Stimulated activated CD8-positive, alpha-beta memory T cell treated with anti-CD3 and anti-CD28 coated beads, Interleukin-4, amount 100 ng/mL, for 4 hours (primary cell): ENCODE measurements around the gene ESR2.
"Not testable (repeated sequence)": the region's sequence is repeated elsewhere in the genome, so short reads cannot be mapped to it uniquely, and the experiment has no call there.

ENCODE experiments used
- DNase-seq, 2 donors: peaks; one replicate each; pipeline ENCODE4 v3.0.0-alpha.2; 2020; ENCODE audit warnings: low read depth in 2 of 2, low spot score in 1 of 2

Gene ESR2

GRCh38 chr14:64221391-64222003 is 72.7 kb downstream of the ESR2 start:
- no peak for DNase-seq

GRCh38 chr14:64220466-64220865 is 73.7 kb downstream of the ESR2 start:
- no peak for DNase-seq

- DNase-seq: no peak
Measured at GRCh38 chr14:64220056-64220455, 74.1 kb downstream of the ESR2 start.

GRCh38 chr14:64218344-64219240 is 75.6 kb downstream of the ESR2 start:
- no peak for DNase-seq

GRCh38 chr14:64217834-64218233 is 76.3 kb downstream of the ESR2 start:
- no peak for DNase-seq

- no peak for DNase-seq
Measured at GRCh38 chr14:64217308-64217707, 76.9 kb downstream of the ESR2 start.

GRCh38 chr14:64215978-64216377 is 78.2 kb downstream of the ESR2 start:
- no peak for DNase-seq

- no peak for DNase-seq
Measured at GRCh38 chr14:64215274-64215673, 78.9 kb downstream of the ESR2 start.

- DNase-seq: no peak
Measured at GRCh38 chr14:64213853-64214570, 80.2 kb downstream of the ESR2 start.

- DNase-seq: no peak
Measured at GRCh38 chr14:64213086-64213485, 81.1 kb downstream of the ESR2 start.

GRCh38 chr14:64212666-64213065 is 81.5 kb downstream of the ESR2 start:
- DNase-seq: no peak

- not testable (repeated sequence) for DNase-seq
Measured at GRCh38 chr14:64210912-64211311, 83.3 kb downstream of the ESR2 start.

- no peak for DNase-seq
Measured at GRCh38 chr14:64210216-64210615, 84.0 kb downstream of the ESR2 start.

- no peak for DNase-seq
Measured at GRCh38 chr14:64209444-64210131, 84.6 kb downstream of the ESR2 start.

- DNase-seq: no peak
Measured at GRCh38 chr14:64208981-64209380, 85.2 kb downstream of the ESR2 start.

- DNase-seq: no peak
Measured at GRCh38 chr14:64208261-64208660, 85.9 kb downstream of the ESR2 start.

- DNase-seq: no peak
Measured at GRCh38 chr14:64203366-64204006, 90.7 kb downstream of the ESR2 start.

- DNase-seq: no peak
Measured at GRCh38 chr14:64202716-64203115, 91.5 kb downstream of the ESR2 start.

- DNase-seq: no peak
Measured at GRCh38 chr14:64201921-64202545, 92.1 kb downstream of the ESR2 start.

- DNase-seq: no peak
Measured at GRCh38 chr14:64201296-64201695, 92.9 kb downstream of the ESR2 start.
